ENCODE measurements around the gene MRGPRD.

- no peak for TF ChIP-seq POLR2A (IDR thresholded peaks at IDR 0.05)
- TF ChIP-seq, protein P1, sequence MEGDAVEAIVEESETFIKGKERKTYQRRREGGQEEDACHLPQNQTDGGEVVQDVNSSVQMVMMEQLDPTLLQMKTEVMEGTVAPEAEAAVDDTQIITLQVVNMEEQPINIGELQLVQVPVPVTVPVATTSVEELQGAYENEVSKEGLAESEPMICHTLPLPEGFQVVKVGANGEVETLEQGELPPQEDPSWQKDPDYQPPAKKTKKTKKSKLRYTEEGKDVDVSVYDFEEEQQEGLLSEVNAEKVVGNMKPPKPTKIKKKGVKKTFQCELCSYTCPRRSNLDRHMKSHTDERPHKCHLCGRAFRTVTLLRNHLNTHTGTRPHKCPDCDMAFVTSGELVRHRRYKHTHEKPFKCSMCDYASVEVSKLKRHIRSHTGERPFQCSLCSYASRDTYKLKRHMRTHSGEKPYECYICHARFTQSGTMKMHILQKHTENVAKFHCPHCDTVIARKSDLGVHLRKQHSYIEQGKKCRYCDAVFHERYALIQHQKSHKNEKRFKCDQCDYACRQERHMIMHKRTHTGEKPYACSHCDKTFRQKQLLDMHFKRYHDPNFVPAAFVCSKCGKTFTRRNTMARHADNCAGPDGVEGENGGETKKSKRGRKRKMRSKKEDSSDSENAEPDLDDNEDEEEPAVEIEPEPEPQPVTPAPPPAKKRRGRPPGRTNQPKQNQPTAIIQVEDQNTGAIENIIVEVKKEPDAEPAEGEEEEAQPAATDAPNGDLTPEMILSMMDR (IDR thresholded peaks at IDR 0.05): no peak
Measured at GRCh38 chr11:68961245-68961644, 19.5 kb downstream of the MRGPRD start.
